ENCODE results near the gene SEMA3G.

The SEMA3G gene

DNA sequence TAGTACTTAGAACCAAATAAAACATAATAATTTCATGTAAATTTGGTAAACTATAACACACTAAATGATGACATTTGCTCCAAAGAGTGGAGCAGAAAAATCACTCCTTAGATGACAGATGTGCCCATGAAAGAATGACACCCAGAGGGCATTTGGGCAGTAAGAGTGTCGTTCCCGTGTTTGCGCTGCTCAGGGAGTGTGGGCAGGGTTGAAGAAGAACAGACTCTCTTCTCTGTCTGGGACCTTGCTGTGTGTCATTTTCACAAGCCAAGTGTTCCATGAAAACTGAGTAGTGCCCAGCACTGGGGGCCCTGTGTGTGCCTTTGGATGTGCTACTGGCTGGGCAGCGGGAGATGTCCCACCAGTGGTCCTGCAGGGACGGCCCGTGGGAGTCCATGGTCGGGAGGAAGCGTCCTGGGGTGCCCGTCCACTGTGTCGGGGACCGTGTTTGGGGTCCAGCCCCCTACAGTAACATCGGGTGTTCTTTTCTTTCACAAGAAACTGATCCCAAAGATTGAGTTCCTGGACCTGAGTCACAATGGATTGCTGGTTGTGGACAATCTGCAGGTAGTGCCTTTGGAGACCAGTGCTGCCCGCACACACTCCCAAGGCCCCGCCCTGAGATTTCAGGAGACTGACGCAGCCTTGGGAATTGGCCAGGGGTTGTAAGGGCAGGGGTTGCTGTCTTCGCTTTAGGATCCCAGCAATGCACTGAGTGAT, 32.3 kb upstream of the SEMA3G start:
- Histone ChIP-seq H3K36me3 (ENCODE audit: insufficient read depth, low read length) (peaks cover 95% of the 10 kb centered on the region), H3K9me3 (ENCODE audit: insufficient read depth, low read depth, low read length) (no peaks in the 10 kb centered on the region)

DNA sequence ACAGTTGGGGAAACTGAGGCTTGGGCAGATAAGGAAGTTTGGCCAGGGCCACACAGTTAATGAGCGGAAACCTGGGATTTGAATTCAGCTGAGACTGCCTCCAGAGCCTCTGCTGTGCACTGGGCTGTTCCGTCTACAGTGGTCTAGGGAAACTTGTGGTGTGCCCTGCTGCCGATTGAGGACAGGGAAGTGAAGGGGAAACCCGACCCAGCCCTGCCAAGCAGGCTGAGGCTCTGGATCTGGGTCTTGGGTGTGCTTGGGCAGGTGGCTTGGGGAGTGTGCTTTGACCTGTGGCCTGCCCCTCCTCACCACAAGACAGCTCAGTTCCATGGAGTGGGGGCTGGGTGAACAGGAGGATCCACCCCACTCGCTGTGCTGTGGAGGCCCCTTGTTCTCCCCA, 28.1 kb upstream of the SEMA3G start:
- Histone ChIP-seq H3K4me1 (ENCODE audit: insufficient read depth, low read length, poor library complexity, severe bottlenecking) (no peaks in the 10 kb centered on the region), H3K79me2 (ENCODE audit: insufficient read depth, low read length) (peaks cover 5% of the 10 kb centered on the region; the same call in 1 of the 2 replicates), H2AFZ (ENCODE audit: low read length) (no peak overlapping the region), H3K27me3 (ENCODE audit: insufficient read depth, low read length, poor library complexity, severe bottlenecking) (no peaks in the 10 kb centered on the region), H3K9me2 (replicated peaks; ENCODE audit: low read depth, low read length) (no peaks in the 10 kb centered on the region), H3K4me3 (ENCODE audit: low read length, poor library complexity, severe bottlenecking) (no peak overlapping the region), H3K4me2 (ENCODE audit: low read depth, low read length, poor library complexity, severe bottlenecking) (no peak overlapping the region), H3K9ac (ENCODE audit: low read depth, low read length, poor library complexity, severe bottlenecking) (no peak overlapping the region), H3K9me3 (ENCODE audit: insufficient read depth, low read depth, low read length) (no peaks in the 10 kb centered on the region), H4K20me1 (ENCODE audit: insufficient read depth, low read length, poor library complexity, severe bottlenecking) (no peaks in the 10 kb centered on the region), H3F3A (ENCODE audit: low read depth) (no peaks in the 10 kb centered on the region), H3K36me3 (ENCODE audit: insufficient read depth, low read length) (peaks cover 69% of the 10 kb centered on the region; the same call in 1 of the 2 replicates)
- no peak for TF ChIP-seq EZH2phosphoT487 (IDR thresholded peaks at IDR 0.05; ENCODE audit: borderline replicate concordance)
- TF ChIP-seq, protein P1, sequence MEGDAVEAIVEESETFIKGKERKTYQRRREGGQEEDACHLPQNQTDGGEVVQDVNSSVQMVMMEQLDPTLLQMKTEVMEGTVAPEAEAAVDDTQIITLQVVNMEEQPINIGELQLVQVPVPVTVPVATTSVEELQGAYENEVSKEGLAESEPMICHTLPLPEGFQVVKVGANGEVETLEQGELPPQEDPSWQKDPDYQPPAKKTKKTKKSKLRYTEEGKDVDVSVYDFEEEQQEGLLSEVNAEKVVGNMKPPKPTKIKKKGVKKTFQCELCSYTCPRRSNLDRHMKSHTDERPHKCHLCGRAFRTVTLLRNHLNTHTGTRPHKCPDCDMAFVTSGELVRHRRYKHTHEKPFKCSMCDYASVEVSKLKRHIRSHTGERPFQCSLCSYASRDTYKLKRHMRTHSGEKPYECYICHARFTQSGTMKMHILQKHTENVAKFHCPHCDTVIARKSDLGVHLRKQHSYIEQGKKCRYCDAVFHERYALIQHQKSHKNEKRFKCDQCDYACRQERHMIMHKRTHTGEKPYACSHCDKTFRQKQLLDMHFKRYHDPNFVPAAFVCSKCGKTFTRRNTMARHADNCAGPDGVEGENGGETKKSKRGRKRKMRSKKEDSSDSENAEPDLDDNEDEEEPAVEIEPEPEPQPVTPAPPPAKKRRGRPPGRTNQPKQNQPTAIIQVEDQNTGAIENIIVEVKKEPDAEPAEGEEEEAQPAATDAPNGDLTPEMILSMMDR (conservative IDR thresholded peaks at IDR 0.05; ENCODE audit: low read length): no peak

More for the DNA sequence above, 32.3 kb upstream of the SEMA3G start:
- no peak overlapping the region for H2AFZ ChIP-seq (ENCODE audit: low read length)
- no peak overlapping the region for H3K4me3 ChIP-seq (ENCODE audit: low read length, poor library complexity, severe bottlenecking)
- no peaks in the 10 kb centered on the region for H3F3A ChIP-seq (ENCODE audit: low read depth)
- TF ChIP-seq EZH2phosphoT487 (IDR thresholded peaks at IDR 0.05; ENCODE audit: borderline replicate concordance): no peak
- TF ChIP-seq, protein P1 (conservative IDR thresholded peaks at IDR 0.05; ENCODE audit: low read length): no peak
- no peaks in the 10 kb centered on the region for H3K27me3 ChIP-seq (ENCODE audit: insufficient read depth, low read length, poor library complexity, severe bottlenecking)
- no peak overlapping the region for H3K4me2 ChIP-seq (ENCODE audit: low read depth, low read length, poor library complexity, severe bottlenecking)
- no peaks in the 10 kb centered on the region for H3K79me2 ChIP-seq (ENCODE audit: insufficient read depth, low read length)
- H3K4me1 ChIP-seq (ENCODE audit: insufficient read depth, low read length, poor library complexity, severe bottlenecking): no peaks in the 10 kb centered on the region
- H3K9me2 ChIP-seq (replicated peaks; ENCODE audit: low read depth, low read length): no peaks in the 10 kb centered on the region
- H4K20me1 ChIP-seq (ENCODE audit: insufficient read depth, low read length, poor library complexity, severe bottlenecking): no peaks in the 10 kb centered on the region
- no peak overlapping the region for H3K9ac ChIP-seq (ENCODE audit: low read depth, low read length, poor library complexity, severe bottlenecking)

DNA sequence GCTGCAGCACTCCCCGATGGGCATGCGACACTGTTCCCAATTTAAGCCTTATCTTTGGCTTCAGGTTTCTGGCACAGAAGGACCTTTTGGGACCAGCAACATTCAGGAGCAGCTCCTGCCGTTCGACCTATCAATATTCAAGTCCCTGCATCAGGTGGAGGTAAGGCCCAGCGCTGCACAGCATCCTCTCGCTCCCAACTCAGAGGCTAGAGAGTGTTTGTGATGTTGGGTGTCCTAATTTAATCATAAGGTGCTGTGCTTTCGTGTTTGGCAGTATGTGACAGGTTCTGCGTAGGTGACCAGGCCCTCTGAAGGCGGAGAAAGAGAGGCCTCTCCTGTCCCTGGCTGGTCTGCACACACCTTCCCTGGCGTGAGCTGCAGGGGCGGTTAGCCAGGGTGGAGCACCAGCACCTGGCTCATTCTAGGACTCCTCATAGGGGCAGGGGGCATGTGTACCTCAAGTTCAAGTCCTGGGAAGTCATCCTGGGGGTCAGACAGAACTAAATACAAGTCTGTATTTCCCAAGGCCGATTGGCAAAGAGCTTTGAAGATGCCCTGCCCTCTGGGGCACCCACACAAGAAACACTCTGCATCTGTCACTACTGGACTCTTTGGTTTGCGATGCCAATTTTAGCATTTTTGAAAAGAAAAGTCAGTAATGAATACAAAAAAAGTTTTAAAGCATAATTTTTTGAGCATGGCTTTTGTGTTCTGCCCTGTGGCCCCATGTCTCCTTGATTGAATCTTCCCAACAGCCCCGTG, 27.5 kb upstream of the SEMA3G start:
- Histone ChIP-seq H3K36me3 (ENCODE audit: insufficient read depth, low read length) (peaks cover 67% of the 10 kb centered on the region; the same call in 1 of the 2 replicates), H3K4me3 (ENCODE audit: low read length, poor library complexity, severe bottlenecking) (no peak overlapping the region), H3K79me2 (ENCODE audit: insufficient read depth, low read length) (peaks cover 7% of the 10 kb centered on the region; the same call in 1 of the 2 replicates), H4K20me1 (ENCODE audit: insufficient read depth, low read length, poor library complexity, severe bottlenecking) (no peaks in the 10 kb centered on the region), H3K4me1 (ENCODE audit: insufficient read depth, low read length, poor library complexity, severe bottlenecking) (no peaks in the 10 kb centered on the region), H2AFZ (ENCODE audit: low read length) (no peak overlapping the region), H3K9me3 (ENCODE audit: insufficient read depth, low read depth, low read length) (no peaks in the 10 kb centered on the region), H3K4me2 (ENCODE audit: low read depth, low read length, poor library complexity, severe bottlenecking) (no peak overlapping the region), H3K27me3 (ENCODE audit: insufficient read depth, low read length, poor library complexity, severe bottlenecking) (no peaks in the 10 kb centered on the region), H3K9me2 (replicated peaks; ENCODE audit: low read depth, low read length) (no peaks in the 10 kb centered on the region), H3K9ac (ENCODE audit: low read depth, low read length, poor library complexity, severe bottlenecking) (no peak overlapping the region), H3F3A (ENCODE audit: low read depth) (no peaks in the 10 kb centered on the region)
- TF ChIP-seq, protein P1 (conservative IDR thresholded peaks at IDR 0.05; ENCODE audit: low read length): no peak
- no peak for TF ChIP-seq EZH2phosphoT487 (IDR thresholded peaks at IDR 0.05; ENCODE audit: borderline replicate concordance)

Data from Loucy (cell line).